Activated naive CD8-positive, alpha-beta T cell treated with anti-CD3 and anti-CD28 coated beads, Interleukin-2, amount 50 U/mL, for 16 hours (primary cell): Measurements from ENCODE around the gene SLX4IP.

Experiments used
- DNase-seq: peaks from one replicate; pipeline ENCODE4 v3.0.0-alpha.2; 2020; ENCODE audit warnings: low read depth, low spot score

SLX4IP gene

DNA sequence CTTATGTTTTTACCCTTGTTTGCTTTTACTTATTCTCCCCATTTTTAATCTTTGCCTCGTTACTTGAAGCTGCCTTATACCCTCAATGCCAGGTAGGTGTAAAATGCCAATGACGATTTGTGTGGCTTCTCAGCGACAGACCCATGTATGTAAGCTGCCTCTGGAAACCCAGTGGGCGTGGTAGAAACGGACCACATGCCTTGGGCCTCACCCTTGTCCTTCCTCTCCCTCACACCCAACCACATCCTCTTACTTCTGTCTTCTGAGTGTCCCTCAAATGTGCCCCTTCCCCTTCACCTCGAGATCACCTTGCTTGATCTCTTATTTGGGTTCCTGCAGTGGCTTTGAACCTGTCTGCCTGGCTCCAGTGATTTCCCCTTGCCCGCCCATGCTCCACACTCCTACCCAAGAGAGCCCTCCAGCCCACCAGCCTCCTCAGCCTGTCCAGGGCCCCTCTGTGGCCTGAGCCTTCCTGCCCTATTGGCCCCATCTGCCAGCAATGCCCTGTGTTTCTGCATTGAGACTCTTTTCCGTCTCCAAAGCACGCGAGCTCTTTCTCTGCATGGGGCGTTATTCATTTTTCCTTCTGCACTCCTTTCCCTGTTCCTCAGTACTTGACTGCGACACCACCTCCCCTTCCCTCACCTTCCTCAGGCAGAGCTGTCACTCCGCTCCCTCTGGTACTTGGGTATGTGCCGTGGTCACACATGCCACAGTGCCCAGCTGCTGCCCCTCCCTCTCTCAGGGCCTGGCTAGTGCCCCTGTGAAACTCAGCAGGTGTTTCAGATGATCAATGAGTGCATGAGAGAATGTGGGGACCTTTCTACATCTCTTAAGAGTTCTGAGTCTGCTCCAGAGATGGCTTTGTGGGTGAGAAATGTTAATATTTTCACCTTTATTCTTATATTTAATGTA lies 115.4 kb downstream of the SLX4IP start:
- no peak for DNase-seq

DNA sequence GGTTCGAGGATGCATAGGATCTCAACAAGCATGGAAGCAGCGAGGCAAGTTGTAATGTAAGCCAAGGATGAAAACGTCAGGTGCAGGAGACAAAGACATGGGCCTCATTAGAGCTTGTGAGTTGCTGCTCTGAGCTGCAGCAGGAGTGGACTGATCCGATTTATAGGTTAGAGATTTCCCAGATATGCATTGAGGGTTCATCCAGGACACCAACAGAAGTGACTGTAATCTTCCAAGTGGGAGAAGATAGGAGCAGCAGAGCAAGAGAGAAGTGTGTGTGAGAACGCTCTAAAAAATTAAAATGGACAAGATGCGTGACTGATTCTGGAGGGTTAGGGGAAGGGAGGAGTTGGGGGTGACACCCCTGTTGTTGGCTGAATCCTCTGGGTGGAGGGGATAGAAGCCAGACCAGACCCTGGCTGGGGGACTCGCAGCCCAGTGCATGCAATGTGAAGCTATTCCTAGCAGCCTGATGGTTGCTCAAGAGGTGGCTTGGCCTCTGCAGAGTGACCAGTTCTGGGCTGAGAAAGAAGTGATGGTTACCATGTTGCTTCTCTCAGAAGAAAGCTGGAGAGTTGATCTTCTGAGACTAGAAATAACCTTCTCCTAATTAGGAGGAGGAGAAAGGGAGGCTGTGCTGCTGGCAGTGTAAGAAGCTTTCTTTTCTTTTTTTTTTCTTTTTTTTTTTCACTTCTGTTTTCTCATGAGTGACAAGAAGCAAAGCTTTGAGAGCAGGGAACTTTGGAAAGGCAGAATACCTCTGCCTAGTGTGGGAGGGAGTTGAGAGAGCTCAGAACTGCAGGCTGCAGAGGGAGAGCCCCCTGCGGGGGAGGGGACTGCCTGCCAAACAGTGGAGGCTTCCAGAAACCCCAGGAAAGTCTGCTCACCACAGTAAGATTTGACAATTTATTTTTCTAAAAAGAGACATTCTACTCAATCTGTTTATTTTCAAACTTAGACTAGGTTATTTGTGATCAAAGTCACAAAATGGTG lies 116.9 kb downstream of the SLX4IP start:
- no peak for DNase-seq

DNA sequence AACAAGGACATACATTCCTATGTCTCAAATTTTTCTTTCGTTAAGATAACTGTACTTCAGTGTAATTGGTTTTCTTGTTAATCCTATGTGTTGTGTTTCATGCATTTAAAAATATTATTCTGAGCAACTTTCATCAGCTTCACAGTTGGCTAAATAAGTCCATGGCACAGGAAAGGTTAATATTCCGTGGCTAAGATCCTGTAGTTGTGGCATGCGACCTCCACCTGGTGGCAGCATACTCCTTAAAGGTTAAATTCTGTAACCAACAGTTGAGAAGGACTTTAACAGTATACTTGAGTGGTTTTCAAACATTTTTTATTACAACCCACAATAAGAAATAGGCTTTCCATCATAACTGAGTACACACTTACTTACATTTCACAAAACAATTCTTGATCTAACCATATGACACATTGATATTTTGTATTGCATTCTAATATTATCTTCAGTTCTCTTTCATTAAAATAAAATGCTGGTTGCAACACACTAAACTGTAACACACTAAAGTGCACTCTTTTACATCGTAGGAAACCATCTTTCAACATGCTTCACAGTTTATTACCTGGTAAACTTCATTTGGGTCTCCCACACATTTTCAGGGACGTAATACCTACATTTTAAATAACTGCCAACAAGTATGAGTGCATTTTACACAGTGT lies 118.3 kb downstream of the SLX4IP start:
- DNase-seq, result no peak

DNA sequence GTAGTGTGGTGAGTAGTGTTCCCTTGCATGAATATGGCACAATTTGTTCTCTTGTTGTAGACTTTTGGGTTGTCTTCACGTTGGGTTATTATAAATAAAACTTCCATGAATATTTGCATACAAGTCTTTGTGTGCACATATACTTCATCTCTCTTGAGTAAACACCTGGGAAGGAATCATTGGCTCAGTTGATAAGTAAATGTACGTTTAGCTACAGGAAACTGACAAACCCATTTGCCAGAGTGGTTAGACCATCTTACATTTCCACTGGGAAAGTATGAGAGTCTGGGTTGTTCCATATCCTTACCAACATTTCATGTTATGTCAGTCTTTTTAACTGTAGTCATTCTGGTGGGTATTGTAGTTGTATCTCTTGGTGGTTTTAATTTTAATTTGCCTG lies 119.2 kb downstream of the SLX4IP start:
- no peak for DNase-seq

DNA sequence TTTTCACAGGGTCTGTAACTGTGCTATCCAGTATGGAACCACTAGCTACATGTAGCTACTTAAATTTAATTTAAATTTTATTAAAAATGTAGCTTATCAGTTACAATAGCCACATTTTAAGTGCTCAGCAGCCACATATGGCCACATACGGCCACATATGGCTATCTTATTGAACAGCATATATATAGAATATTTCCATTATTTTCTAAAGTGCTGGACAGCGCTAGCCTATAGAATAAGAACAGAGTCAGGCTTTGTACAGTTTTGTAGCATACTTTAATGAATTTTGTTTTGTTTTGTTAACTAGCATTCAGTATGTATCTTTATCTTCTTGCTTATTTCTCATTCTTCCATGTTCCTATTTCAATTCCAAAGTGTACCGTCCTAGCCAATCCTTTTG lies 120.3 kb downstream of the SLX4IP start:
- no peak for DNase-seq

DNA sequence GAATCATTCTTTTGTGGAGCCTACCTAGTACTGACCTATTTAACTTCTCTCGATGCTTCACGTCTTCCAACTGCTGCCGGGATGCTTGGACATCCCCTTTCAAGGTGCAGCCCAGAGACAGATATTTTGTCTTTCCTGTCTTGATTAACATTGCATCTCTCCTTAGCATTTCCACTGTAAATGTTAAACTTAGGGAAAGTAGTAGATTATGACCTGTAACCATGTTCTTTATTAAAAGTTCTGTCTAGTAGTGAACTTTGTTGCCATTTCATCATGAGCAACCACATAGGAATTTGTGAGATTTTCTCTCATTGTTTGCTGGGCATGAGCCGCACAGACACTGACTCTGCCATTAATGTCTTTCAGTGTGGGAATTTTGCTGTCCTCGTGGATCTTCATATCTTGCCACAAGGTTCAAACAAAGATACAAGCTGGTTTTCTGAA lies 120.8 kb downstream of the SLX4IP start:
- no peak for DNase-seq

DNA sequence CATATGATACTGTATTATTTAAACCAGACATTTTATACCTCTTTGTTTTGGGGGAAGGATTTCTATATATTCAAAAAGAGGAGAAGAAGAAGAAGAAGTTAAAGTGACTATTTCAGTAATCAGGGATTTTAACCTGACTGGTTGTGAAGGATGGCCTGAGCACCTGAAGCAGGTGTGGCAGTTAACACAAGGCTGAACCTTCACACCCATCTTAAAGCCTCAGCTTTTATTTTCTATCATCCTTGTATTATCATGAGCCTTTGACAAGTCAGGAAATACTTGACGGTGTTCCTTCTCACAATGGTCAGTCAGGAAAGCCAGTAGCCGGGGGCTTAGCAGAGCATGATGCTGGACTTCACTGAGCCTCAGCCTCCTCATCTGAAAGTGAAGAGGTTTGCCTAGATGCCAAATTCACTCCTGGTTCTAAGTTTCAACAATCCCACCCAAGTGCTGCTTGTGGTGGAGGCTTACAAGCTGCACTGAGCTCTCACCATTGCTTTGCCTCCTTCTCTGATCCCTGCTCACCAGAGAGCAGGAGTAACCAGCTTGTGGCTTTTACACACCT lies 121.5 kb downstream of the SLX4IP start:
- DNase-seq, result no peak

DNA sequence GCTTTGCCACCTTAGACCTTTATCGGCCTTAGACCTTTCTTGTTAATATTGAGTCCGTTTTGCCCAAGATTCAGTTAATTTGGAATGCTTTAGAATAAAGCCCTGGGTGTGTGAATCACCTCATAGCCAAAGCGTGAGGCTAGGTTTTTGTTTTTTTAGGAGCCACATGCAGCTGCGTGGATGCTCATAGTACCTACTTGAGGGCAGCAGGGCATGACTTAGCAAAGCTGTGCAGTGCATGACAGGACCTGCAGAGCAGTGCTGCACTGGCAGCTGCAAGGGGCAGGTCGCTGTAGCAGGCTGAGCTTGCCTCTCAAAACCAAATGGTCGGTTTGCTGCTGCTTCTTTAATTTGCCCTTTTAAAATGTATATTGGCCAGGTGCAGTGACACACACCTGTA lies 122.6 kb downstream of the SLX4IP start:
- no peak for DNase-seq

DNA sequence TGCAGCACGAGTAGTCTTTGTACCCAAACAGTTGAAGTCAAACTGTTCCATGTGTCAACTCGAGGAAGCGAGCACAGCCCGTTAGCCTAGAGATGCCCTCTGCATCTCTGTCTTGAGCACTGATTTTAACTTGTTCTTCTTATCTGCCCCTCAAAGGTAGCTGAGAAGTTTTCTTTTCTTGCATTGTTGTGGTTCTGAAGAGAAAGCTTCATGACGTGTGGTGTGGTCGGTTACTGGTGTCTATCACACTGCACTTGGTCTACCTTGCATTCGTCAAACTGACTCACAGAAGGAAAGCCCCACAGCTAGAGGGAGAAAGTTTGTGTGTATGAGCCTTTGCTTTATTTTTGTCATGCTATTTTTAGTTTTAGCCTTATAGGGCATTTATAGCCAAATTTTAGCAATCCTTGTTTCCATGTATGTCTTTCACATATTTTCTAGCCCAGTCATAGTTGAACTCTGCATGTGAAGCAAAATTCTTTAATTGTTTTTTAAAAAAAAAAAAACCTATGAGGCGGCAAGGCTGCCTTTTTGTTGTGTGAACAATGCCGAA lies 123.6 kb downstream of the SLX4IP start:
- peak; percentile 1 for DNase-seq

DNA sequence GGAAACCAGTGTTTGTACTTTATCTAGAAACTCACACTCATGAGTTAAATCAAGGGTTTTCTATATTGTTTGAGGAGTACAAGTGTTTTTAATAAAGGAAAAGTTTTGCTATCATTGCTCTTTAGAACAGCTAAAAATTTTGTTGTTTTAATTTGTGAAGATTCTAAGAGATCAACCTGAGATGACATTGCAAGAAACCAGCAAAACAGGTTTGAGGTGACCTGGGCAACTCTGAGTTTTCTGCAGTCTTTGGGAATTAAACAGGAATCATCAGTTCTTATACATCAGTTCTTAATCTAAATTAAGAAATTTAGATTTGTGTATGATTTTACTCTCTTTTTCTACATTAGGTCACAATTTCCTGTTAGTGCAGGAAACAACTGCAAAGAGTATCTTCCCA lies 124.2 kb downstream of the SLX4IP start:
- no peak for DNase-seq

DNA sequence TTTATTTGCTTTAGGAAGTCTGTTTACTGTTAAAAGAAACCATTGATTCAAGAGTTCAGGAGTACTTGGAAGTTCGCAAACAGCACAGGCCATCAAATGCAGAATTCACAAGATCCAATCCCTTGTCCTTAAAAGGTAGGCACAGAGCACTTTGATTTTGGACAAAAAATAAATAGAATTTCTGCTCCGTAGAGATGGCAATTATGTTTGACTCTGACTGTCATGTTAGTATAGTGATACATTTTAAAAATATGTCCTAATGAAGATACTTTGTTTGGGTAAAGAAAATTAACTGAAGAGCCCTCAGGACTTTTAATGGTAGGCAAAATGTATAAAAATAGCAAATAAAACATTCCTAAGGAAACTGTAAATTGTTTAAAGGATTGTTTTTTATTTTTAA lies 125.6 kb downstream of the SLX4IP start:
- no peak for DNase-seq

DNA sequence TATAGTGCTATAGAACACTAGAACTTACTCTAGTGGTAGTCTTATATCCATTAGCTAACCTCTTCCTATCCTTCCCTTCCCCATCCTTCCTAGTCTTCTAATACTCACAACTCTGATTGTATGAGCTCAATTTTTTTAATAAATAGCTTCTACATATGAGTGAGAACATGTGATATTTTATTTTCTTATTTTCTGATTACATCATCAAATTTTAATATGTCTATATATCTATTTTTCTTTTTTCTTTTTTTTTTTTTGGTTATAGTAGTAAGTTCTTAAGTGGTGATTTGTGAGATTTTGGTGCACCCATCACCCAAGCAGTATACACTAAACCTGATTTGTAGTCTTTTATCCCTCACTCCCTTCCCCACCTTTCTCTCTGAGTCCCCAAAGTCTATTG lies 126.2 kb downstream of the SLX4IP start:
- DNase-seq, result no peak

DNA sequence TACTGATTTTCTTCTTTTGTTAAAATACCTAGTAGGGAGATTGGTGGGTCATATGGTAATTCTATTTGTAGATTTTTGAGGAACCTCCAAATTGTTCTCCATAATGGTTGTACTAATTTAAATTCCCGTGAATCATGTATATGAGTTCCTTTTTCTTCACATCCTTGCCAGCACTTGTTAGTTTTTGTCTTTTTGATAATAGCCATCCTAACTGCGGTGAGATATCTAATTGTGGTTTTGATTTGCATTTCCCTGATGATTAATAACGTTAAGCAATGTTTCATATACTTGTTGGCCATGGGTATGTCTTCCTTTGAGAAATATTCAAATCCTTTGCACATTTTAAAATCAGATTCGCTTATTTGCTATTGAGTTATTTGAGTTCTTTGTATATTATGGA lies 127.8 kb downstream of the SLX4IP start:
- DNase-seq, result no peak

DNA sequence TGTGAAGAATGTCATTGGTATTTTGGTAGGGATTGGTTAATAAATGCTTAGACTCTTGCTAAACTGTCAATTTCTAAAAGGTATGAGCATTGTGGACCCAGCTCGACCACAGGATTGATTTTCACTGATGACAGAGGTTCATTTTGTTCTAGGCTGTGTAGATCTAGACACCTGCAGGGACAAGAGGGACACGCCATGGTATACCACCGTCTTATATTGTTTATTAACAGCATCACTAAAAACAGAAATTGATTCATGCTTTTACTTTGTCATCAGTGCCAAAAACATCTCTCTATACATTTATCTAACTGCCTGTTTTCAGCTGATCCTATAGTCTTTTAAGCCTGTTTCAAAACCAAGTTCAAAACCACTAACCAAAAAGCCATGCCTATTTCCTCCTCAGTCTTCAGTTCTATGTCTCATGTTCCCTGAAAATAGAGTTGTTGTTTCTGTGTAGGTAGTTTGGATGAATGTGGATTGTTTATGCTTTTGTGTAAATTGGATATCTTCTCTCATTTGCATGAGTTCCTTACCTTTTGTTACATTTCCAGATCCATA lies 128.9 kb downstream of the SLX4IP start:
- DNase-seq, result no peak

DNA sequence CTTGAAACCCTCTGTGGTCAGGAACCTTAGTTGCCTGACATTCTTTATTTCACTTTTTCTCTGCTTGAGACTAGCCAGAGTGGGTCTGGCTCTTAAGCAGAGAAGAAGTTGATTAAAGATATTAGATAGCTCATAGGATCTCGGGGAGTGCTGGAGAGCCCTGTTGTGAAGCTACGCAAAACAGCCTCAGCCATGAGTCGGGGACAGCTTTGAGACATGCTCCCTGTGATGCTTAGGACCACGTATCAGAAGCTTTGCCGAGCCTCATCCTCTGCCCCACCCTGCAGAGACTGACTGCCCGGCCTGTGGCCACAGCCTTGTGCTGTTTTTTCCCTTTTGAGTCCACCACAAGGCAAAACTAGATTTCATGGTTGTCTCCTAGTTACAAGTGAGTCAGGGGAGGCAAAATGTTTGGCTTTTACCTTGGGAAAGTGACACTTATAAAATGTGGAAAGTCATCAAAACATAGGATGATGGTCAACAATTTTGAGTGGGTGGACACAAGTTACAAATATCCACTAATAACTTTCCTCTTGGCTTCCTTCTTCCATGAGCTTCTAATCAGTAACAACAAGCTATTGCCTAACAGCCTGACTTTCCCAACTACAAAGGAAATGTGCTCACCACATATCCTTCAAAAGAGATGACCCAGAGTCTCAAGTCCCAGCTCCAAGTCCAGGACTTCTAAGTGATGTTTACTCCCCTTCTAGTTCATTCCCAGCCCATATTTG lies 130.3 kb downstream of the SLX4IP start:
- DNase-seq, result no peak

DNA sequence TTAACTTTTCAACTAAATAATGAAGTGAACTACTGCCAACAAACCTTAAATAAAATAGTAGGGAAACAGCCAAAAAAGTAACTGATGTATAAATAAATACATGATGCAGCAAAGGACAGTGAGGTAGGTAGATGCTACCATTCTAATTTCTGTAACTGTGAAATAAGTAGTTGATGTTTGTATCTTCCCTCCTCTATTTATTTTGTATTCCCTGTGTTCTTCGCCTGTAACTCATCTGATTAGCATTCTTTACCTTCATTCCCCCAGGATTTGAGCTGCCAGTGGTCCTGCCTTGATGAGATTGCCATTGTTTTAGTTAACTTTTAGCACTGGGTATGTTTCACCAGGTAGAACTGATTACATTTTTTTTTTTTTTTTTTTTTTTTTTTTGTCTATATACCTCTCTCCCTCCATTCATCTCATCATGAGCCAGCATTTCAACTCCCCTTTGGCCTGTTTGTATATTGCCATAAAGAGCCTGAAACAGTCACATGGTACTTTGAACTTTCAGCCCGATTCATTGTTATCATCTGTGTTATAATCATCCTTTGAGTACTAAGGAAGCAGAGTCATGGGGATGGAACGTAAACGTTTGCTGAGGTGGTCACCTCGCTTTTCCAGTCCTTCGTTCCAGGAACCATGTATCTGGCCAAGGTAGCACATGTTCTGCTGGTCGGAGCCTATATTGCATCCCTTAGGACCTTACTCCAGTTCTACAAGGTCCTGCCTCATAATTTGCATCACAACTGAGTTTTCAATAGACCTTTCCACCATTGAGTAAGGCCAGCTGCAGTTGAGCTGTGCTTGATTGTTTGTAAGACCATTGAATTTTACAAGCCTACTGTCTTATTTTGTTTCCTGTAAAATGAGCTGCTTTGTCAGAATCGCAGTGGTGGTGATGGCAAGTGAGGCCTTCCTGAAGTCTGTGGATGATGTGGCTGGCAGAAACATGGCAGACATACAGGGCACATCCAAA lies 131.1 kb downstream of the SLX4IP start:
- no peak for DNase-seq

DNA sequence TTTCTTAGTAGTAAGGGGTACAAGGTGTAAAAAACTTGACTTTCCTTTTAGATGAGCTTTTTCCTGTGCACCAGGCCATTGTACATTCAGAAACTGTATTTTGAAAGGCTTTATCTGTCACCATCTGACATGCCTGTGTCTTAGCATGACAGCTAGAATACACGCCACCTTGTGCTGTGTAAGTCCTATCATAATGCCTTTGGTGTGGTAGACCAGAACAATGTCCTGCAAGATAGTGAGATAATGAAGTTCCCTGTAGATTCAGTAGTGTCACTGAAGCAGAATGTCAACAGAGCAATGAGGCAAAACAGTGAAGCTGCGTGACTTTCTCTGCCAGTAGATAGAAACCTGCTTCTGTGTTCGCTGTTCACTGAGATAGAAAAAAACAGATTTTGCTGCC lies 132.9 kb downstream of the SLX4IP start:
- no peak for DNase-seq

DNA sequence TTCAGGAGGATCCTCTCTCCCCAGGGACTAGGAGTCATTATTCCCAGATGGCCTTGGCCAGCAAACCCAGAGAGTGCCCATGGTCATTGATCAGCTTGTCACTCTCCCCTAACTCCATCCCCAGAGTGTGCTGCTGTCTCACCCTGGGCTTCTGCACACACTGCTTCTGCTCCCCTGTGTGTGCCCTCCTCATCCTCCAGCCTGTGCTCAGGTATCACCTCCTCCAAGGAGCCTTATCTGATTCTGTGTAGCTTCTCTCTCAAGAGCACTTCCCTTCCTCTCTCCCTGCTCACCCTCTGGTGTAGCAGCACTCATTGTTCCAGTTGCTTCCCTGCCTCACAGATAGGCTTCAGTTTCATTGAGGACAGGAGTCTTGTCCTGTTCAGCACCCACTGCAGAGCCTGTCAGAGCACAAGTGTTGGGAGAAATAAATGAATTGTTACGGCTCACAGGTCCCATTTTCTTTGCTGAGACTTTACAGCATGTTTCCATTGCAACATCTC lies 136.3 kb downstream of the SLX4IP start:
- no peak for DNase-seq

DNA sequence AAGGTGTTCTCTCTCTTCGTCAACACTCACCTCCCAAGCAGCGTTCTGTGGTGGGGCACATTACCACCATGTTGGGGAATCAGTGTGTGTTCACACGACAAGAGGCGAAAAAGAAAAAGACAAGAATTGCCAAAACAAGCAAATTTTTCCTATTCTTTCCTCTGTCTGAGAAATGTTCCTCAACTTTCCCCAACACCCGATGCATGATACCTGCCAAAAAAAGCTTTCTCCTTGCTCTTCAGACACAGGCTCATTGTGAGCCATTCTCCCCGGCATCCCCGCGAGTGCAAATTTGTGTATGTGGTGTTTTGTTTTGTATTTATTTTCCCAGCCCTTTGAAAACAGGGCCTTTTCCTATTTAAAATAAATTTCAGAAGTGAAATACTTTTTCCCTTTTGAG lies 137.7 kb downstream of the SLX4IP start:
- DNase-seq, result no peak
